ENCODE data around the gene ADGB. TPM values are rescaled to one million over a fixed set of nuclear protein-coding genes. Genes with fewer than 3 reads are reported as not detected.

ADGB gene
- total and polyA plus RNA-seq, 9 of the 15 experiments (the other 6 are each of a cell fraction or from before 2014, with no cell fraction given): not detected

DNA sequence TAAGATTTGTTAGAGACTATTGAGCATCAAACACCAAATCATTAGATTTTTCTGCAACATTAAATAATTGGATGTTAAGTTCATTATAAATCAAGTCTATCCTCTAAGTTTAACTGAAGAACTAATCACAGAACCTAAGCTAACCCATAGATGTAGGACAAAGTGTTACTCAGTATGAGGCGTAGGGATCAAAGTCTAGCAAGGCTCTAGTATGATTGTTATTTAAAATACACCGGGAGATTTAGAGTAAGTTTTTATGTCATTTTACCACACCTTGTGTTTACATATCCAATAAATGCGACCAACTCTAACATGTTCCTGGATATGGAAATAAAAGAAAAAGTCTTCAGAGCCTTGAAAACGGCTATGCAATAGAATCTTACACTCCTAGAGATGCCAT is 2.6 kb downstream of the ADGB start:
- Histone ChIP-seq H4K20me1 (replicated peaks; ENCODE audit: control insufficient read depth, insufficient read depth, low read length) (no peaks in the 10 kb centered on the region), H3K36me3 (ENCODE audit: control insufficient read depth, insufficient read depth, low read length) (no peaks in the 10 kb centered on the region), H3K4me2 (ENCODE audit: insufficient read depth, low read length) (no peak overlapping the region), H3K9me3 (replicated peaks; ENCODE audit: control insufficient read depth, insufficient read depth, low read depth, low read length) (no peaks in the 10 kb centered on the region), H2AFZ (ENCODE audit: low read depth, low read length) (no peak overlapping the region), H3K79me2 (ENCODE audit: control insufficient read depth, insufficient read depth, low read length) (no peaks in the 10 kb centered on the region), H3K9me1 (ENCODE audit: control insufficient read depth, insufficient read depth, low read length) (no peaks in the 10 kb centered on the region), H3K4me3 (no peak overlapping the region), H3K27ac (ENCODE audit: extremely low read depth, low read depth, low read length) (no peak overlapping the region), H3K27me3 (ENCODE audit: control insufficient read depth in 2 of 2, insufficient read depth in 2 of 2, low read length in 2 of 2) (peaks cover 0 to 8% of the 10 kb centered on the region in 2 experiments; a peak in 1 of 5 replicates), H3K4me1 (replicated peaks in 1 of 2; ENCODE audit: control insufficient read depth in 2 of 2, insufficient read depth in 2 of 2, low read length in 2 of 2) (peaks cover 0 to 7% of the 10 kb centered on the region in 2 experiments; a peak in 3 of 5 replicates), H3K9ac (ENCODE audit: insufficient read depth in 1 of 2, low read depth in 2 of 2, low read length in 2 of 2) (no peak overlapping the region)
- no peak for ATAC-seq
- in situ Hi-C loops (cut with MboI) (no loop called here), intact Hi-C loops (cut with micrococcal nuclease) (no loop called here)
- POLR2A ChIA-PET: no interaction called here
- WGBS (ENCODE audit: insufficient coverage, low coverage, missing lambda C conversion rate): under 1% methylated on average over 4 of the region's 4 CpGs
- no TSS peak for BruUV-seq (replicated peaks)
- CTCF ChIA-PET (ENCODE audit: low intra/inter-chr PET ratio): no interaction called here
- no peak for DNase-seq (ENCODE audit: extremely low read depth in 1 of 4, low spot score in 3 of 4)
- TF ChIP-seq NELFE (IDR thresholded peaks at IDR 0.05; ENCODE audit: insufficient read depth, insufficient read length) (no peak), MYBL2 (IDR thresholded peaks at IDR 0.05; ENCODE audit: low read depth) (no peak), MYBL2 (CRISPR knock-in tag; IDR thresholded peaks at IDR 0.05; ENCODE audit: borderline replicate concordance) (no peak), MEIS2 (IDR thresholded peaks at IDR 0.05; ENCODE audit: partially characterized antibody) (no peak), NR2F6 (CRISPR knock-in tag; IDR thresholded peaks at IDR 0.05) (no peak), MAFG (tag; conservative IDR thresholded peaks at IDR 0.05) (no peak), PURB (CRISPR knock-in tag; IDR thresholded peaks at IDR 0.05; ENCODE audit: low read depth) (no peak), LCOR (CRISPR knock-in tag; IDR thresholded peaks at IDR 0.05) (no peak), JUND (IDR thresholded peaks at IDR 0.05; ENCODE audit: borderline replicate concordance, low read depth, low read length) (no peak), JUND (tag; IDR thresholded peaks at IDR 0.05; ENCODE audit: borderline replicate concordance, low read depth, low read length) (no peak)
- no peak for FAIRE-seq
